Neural crest cell (in vitro differentiated cells): ENCODE measurements around the gene PTRH2. TPM values are rescaled to one million over a fixed set of nuclear protein-coding genes. Genes with fewer than 3 reads are reported as not detected.

Experiments
- DNase-seq: peaks from one replicate; pipeline ENCODE4 v3.0.0; 2021; ENCODE audit warnings: low read depth, mixed read lengths, low spot score
- H3K27ac Mint-ChIP-seq: one replicate; pipeline ENCODE4 v1.8.0; 2021; ENCODE audit warnings: mild to moderate bottlenecking, mixed read lengths; ENCODE audit not compliant: unreplicated experiment
- H3K27me3 Mint-ChIP-seq: 2 replicates; pipeline ENCODE4 v1.8.0; 2021; ENCODE audit warnings: low read depth, mild to moderate bottlenecking, mixed read lengths
- H3K36me3 Mint-ChIP-seq: 2 replicates; pipeline ENCODE4 v1.8.0; 2021; ENCODE audit warnings: low read depth, mild to moderate bottlenecking, mixed read lengths
- H3K4me1 Mint-ChIP-seq: 2 replicates; pipeline ENCODE4 v1.8.0; 2021; ENCODE audit warnings: mixed read lengths
- H3K4me3 Mint-ChIP-seq: one replicate; pipeline ENCODE4 v1.8.0; 2021; ENCODE audit warnings: mild to moderate bottlenecking, mixed read lengths
- H3K9me3 Mint-ChIP-seq: 2 replicates; pipeline ENCODE4 v1.8.0; 2021; ENCODE audit warnings: mixed read lengths
- total RNA-seq: library from RNA; stranded (reverse); gene quantifications from 2 replicates; pipeline ENCODE4 v1.2.1, GENCODE V29; 2021
- TF ChIP-seq, protein P1 (sequence below): fragments of 200-600 bp; sonication (generic); conservative IDR thresholded peaks from 2 replicates; pipeline ENCODE4 v1.5.0; 2021; ENCODE audit warnings: antibody characterized with exemption, mild to moderate bottlenecking

PTRH2 gene
- total RNA-seq, 1 donor from 2014 or later = 25.9 TPM

DNA sequence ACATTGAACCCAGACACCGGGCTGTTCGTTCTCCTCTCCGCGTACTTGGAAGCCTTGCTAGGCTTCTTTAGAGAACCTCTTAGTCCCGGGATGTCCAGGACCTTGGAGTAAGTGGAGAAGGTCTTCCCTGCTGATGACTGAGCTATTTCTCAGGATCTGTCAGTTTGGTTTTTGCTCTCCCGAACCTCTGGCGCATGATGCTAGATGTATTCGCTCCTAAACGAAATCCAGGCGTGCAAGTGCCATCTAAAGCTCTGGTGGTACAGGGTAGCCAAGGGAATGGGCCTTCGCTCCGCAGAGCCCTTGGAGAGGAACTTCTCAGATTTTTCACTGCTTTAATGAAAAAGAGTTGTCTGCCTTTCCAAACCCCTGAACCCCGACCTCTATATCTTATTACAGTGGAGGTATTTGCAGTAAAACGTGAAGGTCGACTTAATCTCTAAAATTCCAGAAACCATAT, 771 bp upstream of the PTRH2 start:
- Mint-ChIP-seq H3K27me3 (no peaks in the 10 kb centered on the region), H3K36me3 (peaks cover 6% of the 10 kb centered on the region), H3K9me3 (no peaks in the 10 kb centered on the region), H3K27ac (peak overlapping the region; percentile 98), H3K4me1 (peaks cover 42% of the 10 kb centered on the region), H3K4me3 (peak overlapping the region; percentile 95)
- TF ChIP-seq, protein P1, sequence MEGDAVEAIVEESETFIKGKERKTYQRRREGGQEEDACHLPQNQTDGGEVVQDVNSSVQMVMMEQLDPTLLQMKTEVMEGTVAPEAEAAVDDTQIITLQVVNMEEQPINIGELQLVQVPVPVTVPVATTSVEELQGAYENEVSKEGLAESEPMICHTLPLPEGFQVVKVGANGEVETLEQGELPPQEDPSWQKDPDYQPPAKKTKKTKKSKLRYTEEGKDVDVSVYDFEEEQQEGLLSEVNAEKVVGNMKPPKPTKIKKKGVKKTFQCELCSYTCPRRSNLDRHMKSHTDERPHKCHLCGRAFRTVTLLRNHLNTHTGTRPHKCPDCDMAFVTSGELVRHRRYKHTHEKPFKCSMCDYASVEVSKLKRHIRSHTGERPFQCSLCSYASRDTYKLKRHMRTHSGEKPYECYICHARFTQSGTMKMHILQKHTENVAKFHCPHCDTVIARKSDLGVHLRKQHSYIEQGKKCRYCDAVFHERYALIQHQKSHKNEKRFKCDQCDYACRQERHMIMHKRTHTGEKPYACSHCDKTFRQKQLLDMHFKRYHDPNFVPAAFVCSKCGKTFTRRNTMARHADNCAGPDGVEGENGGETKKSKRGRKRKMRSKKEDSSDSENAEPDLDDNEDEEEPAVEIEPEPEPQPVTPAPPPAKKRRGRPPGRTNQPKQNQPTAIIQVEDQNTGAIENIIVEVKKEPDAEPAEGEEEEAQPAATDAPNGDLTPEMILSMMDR = no peak
- DNase-seq = no peak

DNA sequence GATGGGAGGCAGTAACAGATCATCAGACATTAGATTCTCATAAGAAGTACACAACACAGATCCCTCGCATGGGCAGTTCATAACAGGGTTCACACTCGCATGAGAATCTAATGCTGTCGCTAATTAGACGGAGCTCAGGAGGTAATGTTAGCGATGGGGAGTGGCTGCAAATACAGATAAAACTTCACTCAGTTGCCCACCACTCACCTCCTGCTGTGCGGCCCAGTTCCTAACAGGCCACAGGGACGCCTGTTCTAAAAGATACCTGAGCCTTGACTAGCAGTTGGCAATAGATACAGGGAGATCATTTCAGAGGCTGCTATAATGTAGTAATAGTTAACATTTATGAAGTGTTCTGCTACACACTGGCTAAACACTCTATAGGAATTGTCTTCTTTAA, 4.9 kb downstream of the PTRH2 start:
- Mint-ChIP-seq H3K4me3 (peak overlapping the region; percentile 74), H3K9me3 (no peaks in the 10 kb centered on the region), H3K4me1 (peaks cover 27% of the 10 kb centered on the region), H3K27me3 (no peaks in the 10 kb centered on the region), H3K27ac (no peak overlapping the region), H3K36me3 (peaks cover 20% of the 10 kb centered on the region)
- DNase-seq = no peak
- TF ChIP-seq, protein P1 = no peak

DNA sequence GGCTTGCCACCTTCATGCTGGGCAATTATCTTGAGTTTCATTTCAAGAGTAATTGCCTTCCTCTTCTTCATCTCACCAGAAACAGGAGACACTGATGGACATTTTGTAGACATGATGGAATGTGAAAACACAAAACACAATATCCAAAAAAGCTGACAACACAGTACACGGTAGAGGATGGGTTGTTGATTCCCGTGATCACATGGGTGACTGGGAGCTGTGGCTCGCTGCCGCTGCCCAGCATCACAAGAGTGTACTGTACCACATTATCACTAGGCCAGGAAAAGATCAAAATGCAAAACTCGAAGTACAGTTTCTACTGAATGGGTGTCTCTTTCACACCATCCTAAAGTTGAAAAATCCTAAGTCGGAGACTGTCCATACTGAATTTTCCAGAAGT, 7.4 kb downstream of the PTRH2 start:
- no peak for DNase-seq
- peaks cover 20% of the 10 kb centered on the region for H3K4me1 Mint-ChIP-seq
- H3K27me3 Mint-ChIP-seq = no peaks in the 10 kb centered on the region
- no peaks in the 10 kb centered on the region for H3K9me3 Mint-ChIP-seq
- no peak overlapping the region for H3K4me3 Mint-ChIP-seq
- H3K27ac Mint-ChIP-seq = no peak overlapping the region
- TF ChIP-seq, protein P1 = no peak
- H3K36me3 Mint-ChIP-seq = peaks cover 24% of the 10 kb centered on the region

DNA sequence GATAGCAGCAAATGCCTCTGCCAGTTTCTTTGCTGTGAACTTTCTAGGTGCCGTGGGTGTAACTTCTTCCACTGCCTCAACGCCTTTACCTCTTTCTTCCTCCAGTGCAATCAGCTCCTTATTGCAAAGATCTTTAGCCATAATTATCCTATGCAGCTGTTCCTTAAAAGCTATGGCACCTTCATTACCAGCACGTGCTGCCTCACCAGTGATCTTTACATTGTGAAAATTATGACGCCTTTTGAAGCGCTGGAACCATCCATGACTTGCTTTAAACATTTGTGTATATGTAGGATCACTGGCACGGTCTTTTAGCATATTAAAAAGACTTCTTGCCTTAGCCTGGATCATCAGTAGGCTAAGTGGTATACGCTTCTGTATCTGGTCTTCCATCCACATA, 8.0 kb downstream of the PTRH2 start:
- Mint-ChIP-seq H3K4me1 (peaks cover 17% of the 10 kb centered on the region), H3K4me3 (no peak overlapping the region), H3K9me3 (no peaks in the 10 kb centered on the region), H3K27me3 (no peaks in the 10 kb centered on the region), H3K27ac (no peak overlapping the region), H3K36me3 (peaks cover 21% of the 10 kb centered on the region)
- TF ChIP-seq, protein P1 = no peak
- DNase-seq = no peak

DNA sequence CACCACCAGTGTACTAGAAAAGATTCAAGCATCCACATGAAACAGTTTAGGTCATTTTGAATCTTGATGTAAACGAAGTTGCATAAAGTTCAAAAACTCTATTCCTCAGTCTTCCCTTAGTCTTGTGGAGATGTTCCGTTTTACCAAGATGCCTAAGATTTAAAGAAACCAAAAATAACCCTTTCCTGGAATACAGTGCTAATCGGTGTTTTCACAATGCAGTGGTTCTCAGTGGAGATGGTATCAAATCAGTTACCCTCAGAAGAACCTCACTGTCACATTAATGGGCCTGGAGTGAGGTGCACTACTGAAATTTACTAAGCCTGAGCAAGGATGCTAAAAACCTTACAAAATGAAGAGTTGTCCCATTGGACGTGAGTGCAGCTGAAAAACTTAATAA, 9.1 kb downstream of the PTRH2 start:
- TF ChIP-seq, protein P1 = no peak
- no peaks in the 10 kb centered on the region for H3K9me3 Mint-ChIP-seq
- peaks cover 23% of the 10 kb centered on the region for H3K36me3 Mint-ChIP-seq
- no peak overlapping the region for H3K27ac Mint-ChIP-seq
- no peaks in the 10 kb centered on the region for H3K27me3 Mint-ChIP-seq
- no peak overlapping the region for H3K4me3 Mint-ChIP-seq
- H3K4me1 Mint-ChIP-seq = peaks cover 13% of the 10 kb centered on the region
- no peak for DNase-seq
